ENCODE results near the gene CEP97. TPM values are rescaled to one million over a fixed set of nuclear protein-coding genes. Genes with fewer than 3 reads are reported as not detected.

CEP97 gene
- polyA plus RNA-seq, 1 of the 3 experiments (the other 2 are of a cell fraction), result 1.3 TPM

DNA sequence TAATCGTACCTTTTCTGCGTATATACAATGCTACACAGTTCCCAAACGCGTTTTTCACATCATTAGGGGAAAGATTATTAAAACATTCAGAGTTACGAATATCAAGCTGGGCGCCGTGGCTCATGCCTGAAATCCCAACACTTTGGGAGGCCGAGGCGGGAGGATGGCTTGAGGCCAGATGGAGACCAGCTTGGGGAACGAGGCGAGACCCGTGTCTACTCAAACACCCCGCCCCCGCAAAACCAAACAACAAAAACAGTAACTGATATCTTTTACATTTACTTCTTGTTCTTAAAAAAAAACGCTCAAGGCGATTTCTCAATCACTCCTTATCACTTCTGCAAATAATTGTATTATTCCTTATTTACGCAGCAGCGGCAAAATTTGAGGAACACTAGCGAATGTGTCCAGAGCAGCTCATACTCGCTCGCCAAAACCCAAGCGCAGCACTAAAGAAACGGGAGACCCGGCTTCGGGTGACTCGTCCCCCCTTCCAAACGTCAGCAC lies 48.7 kb upstream of the CEP97 start:
- ChIA-PET POLR2A (interaction anchor here (0.6 to 4.0 kb wide), 4 partner anchors 11 to 121 kb away, joined by 3 to 49 read pairs (median 4); partner anchors contain the start of genes CEP97, PCNP and RPL24), CTCF (interaction anchor here (0.6 to 3.9 kb wide), 9 partner anchors 9 to 1372 kb away, joined by 3 to 21 read pairs (median 4); partner anchors contain the start of genes PCNP and RPL24)
- DNase-seq, result peak; percentile 35
- H3K4me2 ChIP-seq, result peak overlapping the region; percentile 98
- peaks cover 62% of the 10 kb centered on the region for H3K79me2 ChIP-seq (ENCODE audit: insufficient read depth)
- H3K4me3 ChIP-seq (ENCODE audit: low read depth in 2 of 2, low read length in 1 of 2), result peak overlapping the region; percentile 95 to 100
- peaks cover 18 to 31% of the 10 kb centered on the region in 2 experiments for H3K36me3 ChIP-seq (replicated peaks in 1 of 2; ENCODE audit: control insufficient read depth in 1 of 2, insufficient read depth in 2 of 2, low read length in 1 of 2)
- peak overlapping the region; percentile 91; the same call in 1 of the 2 replicates for H3K9ac ChIP-seq
- TF ChIP-seq MXI1 (IDR thresholded peaks at IDR 0.05; ENCODE audit: low read depth, low read length) (no peak), CHD2 (IDR thresholded peaks at IDR 0.05; ENCODE audit: low read length, partially characterized antibody) (peak; percentile 5), SMC3 (IDR thresholded peaks at IDR 0.05; ENCODE audit: low read depth, low read length) (no peak), JUND (IDR thresholded peaks at IDR 0.05) (no peak)
- TF ChIP-seq, protein P1, sequence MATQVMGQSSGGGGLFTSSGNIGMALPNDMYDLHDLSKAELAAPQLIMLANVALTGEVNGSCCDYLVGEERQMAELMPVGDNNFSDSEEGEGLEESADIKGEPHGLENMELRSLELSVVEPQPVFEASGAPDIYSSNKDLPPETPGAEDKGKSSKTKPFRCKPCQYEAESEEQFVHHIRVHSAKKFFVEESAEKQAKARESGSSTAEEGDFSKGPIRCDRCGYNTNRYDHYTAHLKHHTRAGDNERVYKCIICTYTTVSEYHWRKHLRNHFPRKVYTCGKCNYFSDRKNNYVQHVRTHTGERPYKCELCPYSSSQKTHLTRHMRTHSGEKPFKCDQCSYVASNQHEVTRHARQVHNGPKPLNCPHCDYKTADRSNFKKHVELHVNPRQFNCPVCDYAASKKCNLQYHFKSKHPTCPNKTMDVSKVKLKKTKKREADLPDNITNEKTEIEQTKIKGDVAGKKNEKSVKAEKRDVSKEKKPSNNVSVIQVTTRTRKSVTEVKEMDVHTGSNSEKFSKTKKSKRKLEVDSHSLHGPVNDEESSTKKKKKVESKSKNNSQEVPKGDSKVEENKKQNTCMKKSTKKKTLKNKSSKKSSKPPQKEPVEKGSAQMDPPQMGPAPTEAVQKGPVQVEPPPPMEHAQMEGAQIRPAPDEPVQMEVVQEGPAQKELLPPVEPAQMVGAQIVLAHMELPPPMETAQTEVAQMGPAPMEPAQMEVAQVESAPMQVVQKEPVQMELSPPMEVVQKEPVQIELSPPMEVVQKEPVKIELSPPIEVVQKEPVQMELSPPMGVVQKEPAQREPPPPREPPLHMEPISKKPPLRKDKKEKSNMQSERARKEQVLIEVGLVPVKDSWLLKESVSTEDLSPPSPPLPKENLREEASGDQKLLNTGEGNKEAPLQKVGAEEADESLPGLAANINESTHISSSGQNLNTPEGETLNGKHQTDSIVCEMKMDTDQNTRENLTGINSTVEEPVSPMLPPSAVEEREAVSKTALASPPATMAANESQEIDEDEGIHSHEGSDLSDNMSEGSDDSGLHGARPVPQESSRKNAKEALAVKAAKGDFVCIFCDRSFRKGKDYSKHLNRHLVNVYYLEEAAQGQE (IDR thresholded peaks at IDR 0.05; ENCODE audit: low read depth, low read length), result no peak
- TF ChIP-seq, protein P2, sequence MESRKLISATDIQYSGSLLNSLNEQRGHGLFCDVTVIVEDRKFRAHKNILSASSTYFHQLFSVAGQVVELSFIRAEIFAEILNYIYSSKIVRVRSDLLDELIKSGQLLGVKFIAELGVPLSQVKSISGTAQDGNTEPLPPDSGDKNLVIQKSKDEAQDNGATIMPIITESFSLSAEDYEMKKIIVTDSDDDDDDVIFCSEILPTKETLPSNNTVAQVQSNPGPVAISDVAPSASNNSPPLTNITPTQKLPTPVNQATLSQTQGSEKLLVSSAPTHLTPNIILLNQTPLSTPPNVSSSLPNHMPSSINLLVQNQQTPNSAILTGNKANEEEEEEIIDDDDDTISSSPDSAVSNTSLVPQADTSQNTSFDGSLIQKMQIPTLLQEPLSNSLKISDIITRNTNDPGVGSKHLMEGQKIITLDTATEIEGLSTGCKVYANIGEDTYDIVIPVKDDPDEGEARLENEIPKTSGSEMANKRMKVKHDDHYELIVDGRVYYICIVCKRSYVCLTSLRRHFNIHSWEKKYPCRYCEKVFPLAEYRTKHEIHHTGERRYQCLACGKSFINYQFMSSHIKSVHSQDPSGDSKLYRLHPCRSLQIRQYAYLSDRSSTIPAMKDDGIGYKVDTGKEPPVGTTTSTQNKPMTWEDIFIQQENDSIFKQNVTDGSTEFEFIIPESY (IDR thresholded peaks at IDR 0.05; ENCODE audit: borderline replicate concordance, low read depth), result peak; percentile 27; the same call in 1 of the 2 replicates
- peaks cover 12% of the 10 kb centered on the region for H4K20me1 ChIP-seq (ENCODE audit: insufficient read depth)
- peaks cover 10 to 15% of the 10 kb centered on the region in 2 experiments; a peak in 3 of 4 replicates for H3K4me1 ChIP-seq (ENCODE audit: control insufficient read depth in 1 of 2, insufficient read depth in 2 of 2, low read depth in 1 of 2, low read length in 1 of 2)
- H2AFZ ChIP-seq (ENCODE audit: low read depth), result peak overlapping the region; percentile 76
- 9% methylated on average over 24 of the region's 27 CpGs for WGBS (ENCODE audit: low lambda C conversion rate)
- no peaks in the 10 kb centered on the region for H3K9me3 ChIP-seq
- H3F3A ChIP-seq (replicated peaks; ENCODE audit: insufficient read depth), result peaks cover 37% of the 10 kb centered on the region
- no peaks in the 10 kb centered on the region for H3K27me3 ChIP-seq (ENCODE audit: insufficient read depth)
- H3K9me2 ChIP-seq, result no peaks in the 10 kb centered on the region
- H3K27ac ChIP-seq (ENCODE audit: low read depth in 2 of 2, low read length in 1 of 2), result peak overlapping the region; percentile 20 to 91; a peak in 3 of 4 replicates

GRCh38 chr3:101676216-101676764 lies 48.1 kb upstream of the CEP97 start:
- peaks cover 18 to 31% of the 10 kb centered on the region in 2 experiments for H3K36me3 ChIP-seq (replicated peaks in 1 of 2; ENCODE audit: control insufficient read depth in 1 of 2, insufficient read depth in 2 of 2, low read length in 1 of 2)
- ChIA-PET POLR2A (interaction anchor here (0.6 to 4.0 kb wide), 4 partner anchors 10 to 120 kb away, joined by 3 to 49 read pairs (median 4); partner anchors contain the start of genes CEP97, PCNP and RPL24), CTCF (interaction anchor here (0.6 to 3.9 kb wide), 11 partner anchors 8 to 1372 kb away, joined by 3 to 21 read pairs (median 4); partner anchors contain the start of genes PCNP and RPL24)
- H3K4me2 ChIP-seq, result peak overlapping the region; percentile 98
- H3K27me3 ChIP-seq (ENCODE audit: insufficient read depth), result no peaks in the 10 kb centered on the region
- peaks cover 17% of the 10 kb centered on the region for H4K20me1 ChIP-seq (ENCODE audit: insufficient read depth)
- WGBS (ENCODE audit: low lambda C conversion rate), result 0% methylated on average over 10 of the region's 57 CpGs
- DNase-seq, result peak; percentile 97
- H3K9me3 ChIP-seq, result no peaks in the 10 kb centered on the region
- H2AFZ ChIP-seq (ENCODE audit: low read depth), result peak overlapping the region; percentile 92
- H3K9ac ChIP-seq, result peak overlapping the region; percentile 91
- peak overlapping the region; percentile 88 to 91 for H3K27ac ChIP-seq (ENCODE audit: low read depth in 2 of 2, low read length in 1 of 2)
- H3K4me1 ChIP-seq (ENCODE audit: control insufficient read depth in 1 of 2, insufficient read depth in 2 of 2, low read depth in 1 of 2, low read length in 1 of 2), result peaks cover 10 to 15% of the 10 kb centered on the region in 2 experiments; a peak in 3 of 4 replicates
- no peaks in the 10 kb centered on the region for H3K9me2 ChIP-seq
- peaks cover 42% of the 10 kb centered on the region for H3F3A ChIP-seq (replicated peaks; ENCODE audit: insufficient read depth)
- peak overlapping the region; percentile 95 to 100 for H3K4me3 ChIP-seq (ENCODE audit: low read depth in 2 of 2, low read length in 1 of 2)
- peaks cover 60% of the 10 kb centered on the region for H3K79me2 ChIP-seq (ENCODE audit: insufficient read depth)
- TF ChIP-seq GATA2 (CRISPR knock-in tag; IDR thresholded peaks at IDR 0.05) (no peak), GABPA (IDR thresholded peaks at IDR 0.05; ENCODE audit: low read depth) (peak; percentile 77), NFIC (IDR thresholded peaks at IDR 0.05; ENCODE audit: borderline replicate concordance) (no peak), RFX5 (IDR thresholded peaks at IDR 0.05; ENCODE audit: low read length) (no peak), SMC3 (IDR thresholded peaks at IDR 0.05; ENCODE audit: low read depth, low read length) (no peak), MAX (IDR thresholded peaks at IDR 0.05; ENCODE audit: low read depth) (peak; percentile 81; the same call in 1 of the 2 replicates), RXRA (IDR thresholded peaks at IDR 0.05; ENCODE audit: borderline replicate concordance, low read depth) (no peak), FOXM1 (IDR thresholded peaks at IDR 0.05; ENCODE audit: low read depth) (no peak), EP300 (IDR thresholded peaks at IDR 0.05; ENCODE audit: borderline replicate concordance in 1 of 2, low read depth in 1 of 2, low read length in 1 of 2) (no peak), POLR2AphosphoS5 (IDR thresholded peaks at IDR 0.05; ENCODE audit: low read depth, low read length) (peak; percentile 50; the same call in 1 of the 2 replicates), MXI1 (IDR thresholded peaks at IDR 0.05; ENCODE audit: low read depth, low read length) (peak; percentile 95), TCF12 (IDR thresholded peaks at IDR 0.05) (no peak), RCOR1 (IDR thresholded peaks at IDR 0.05; ENCODE audit: low read length) (no peak), EZH2phosphoT487 (IDR thresholded peaks at IDR 0.05; ENCODE audit: borderline replicate concordance, low read depth) (no peak)
- TF ChIP-seq, protein P3, sequence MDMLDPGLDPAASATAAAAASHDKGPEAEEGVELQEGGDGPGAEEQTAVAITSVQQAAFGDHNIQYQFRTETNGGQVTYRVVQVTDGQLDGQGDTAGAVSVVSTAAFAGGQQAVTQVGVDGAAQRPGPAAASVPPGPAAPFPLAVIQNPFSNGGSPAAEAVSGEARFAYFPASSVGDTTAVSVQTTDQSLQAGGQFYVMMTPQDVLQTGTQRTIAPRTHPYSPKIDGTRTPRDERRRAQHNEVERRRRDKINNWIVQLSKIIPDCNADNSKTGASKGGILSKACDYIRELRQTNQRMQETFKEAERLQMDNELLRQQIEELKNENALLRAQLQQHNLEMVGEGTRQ (IDR thresholded peaks at IDR 0.05; ENCODE audit: borderline replicate concordance, low read depth, low read length), result no peak
